ENCODE data around the gene TACC2. TPM values are rescaled to one million over a fixed set of nuclear protein-coding genes. Genes with fewer than 3 reads are reported as not detected.
"Not testable (repeated sequence)": the region's sequence is repeated elsewhere in the genome, so short reads cannot be mapped to it uniquely, and the experiment has no call there.

The TACC2 gene
- total RNA-seq, 4 donors from 2014 or later = 63.1 to 102 (median 74.9) TPM

DNA sequence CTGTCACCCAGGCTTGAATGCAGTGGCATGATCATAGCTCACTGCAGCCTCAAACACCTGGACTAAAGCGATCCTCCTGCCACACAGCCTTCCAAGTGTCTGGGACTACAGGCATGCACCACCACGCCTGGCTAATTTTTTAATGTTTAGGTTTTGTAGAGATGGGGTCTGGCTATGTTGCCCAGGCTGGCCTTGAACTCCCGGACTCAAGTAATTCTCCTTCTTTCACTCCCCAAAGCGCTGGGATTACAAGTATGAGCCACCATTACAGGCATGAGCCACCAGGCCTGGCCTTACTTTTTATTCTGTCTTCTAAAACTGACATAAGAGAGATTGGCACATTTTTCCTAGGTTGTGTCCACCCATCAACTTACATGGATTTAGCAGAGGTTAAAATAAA, 33.3 kb downstream of the TACC2 start:
- peak overlapping the region in 1 of 2 donors; percentile 39 for H3K4me3 ChIP-seq
- 67 to 93% methylated on average over 3 of the region's 4 CpGs for WGBS, 2 donors (ENCODE audit: low coverage in 1 of 2)

DNA sequence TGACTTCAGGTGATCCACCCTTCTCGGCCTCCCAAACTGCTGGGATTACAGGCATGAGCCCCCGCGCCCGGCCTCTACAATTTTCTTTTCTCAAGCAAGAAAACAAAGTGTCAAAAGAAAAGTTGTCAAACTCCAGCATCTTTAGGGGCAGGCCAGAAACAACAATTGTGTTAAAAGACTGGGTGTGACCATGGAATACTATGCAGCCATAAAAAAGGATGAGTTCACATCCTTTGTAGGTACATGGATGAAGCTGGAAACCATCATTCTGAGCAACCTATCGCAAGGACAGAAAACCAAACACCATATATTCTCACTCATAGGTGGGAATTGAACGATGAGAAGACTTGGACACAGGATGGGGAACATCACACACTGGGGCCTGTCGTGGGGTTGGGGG, 34.3 kb downstream of the TACC2 start:
- 93% methylated on average over 3 of the region's 7 CpGs; no CpG with 5 or more reads in 1 of the 2 donors for WGBS, 2 donors (ENCODE audit: low coverage in 1 of 2)
- not testable (repeated sequence) for H3K36me3 ChIP-seq, H3K27me3 ChIP-seq, ATAC-seq, H3K4me3 ChIP-seq, H3K9me3 ChIP-seq
- H3K4me1 ChIP-seq = peaks cover 0 to 49% (median 0%) of the 10 kb centered on the region in 3 donors
- peak overlapping the region in 3 of 4 donors; percentile 79 to 90 (median 86) for H3K27ac ChIP-seq

More for the DNA sequence above, 33.3 kb downstream of the TACC2 start:
- no peak for ATAC-seq
- no peaks in the 10 kb centered on the region for H3K27me3 ChIP-seq
- peak overlapping the region; percentile 79 to 90 (median 87) for H3K27ac ChIP-seq
- H3K36me3 ChIP-seq = no peaks in the 10 kb centered on the region
- no peaks in the 10 kb centered on the region for H3K9me3 ChIP-seq
- TF ChIP-seq POLR2A (IDR thresholded peaks at IDR 0.05) = no peak
- peaks cover 0 to 49% (median 0%) of the 10 kb centered on the region in 3 donors for H3K4me1 ChIP-seq

DNA sequence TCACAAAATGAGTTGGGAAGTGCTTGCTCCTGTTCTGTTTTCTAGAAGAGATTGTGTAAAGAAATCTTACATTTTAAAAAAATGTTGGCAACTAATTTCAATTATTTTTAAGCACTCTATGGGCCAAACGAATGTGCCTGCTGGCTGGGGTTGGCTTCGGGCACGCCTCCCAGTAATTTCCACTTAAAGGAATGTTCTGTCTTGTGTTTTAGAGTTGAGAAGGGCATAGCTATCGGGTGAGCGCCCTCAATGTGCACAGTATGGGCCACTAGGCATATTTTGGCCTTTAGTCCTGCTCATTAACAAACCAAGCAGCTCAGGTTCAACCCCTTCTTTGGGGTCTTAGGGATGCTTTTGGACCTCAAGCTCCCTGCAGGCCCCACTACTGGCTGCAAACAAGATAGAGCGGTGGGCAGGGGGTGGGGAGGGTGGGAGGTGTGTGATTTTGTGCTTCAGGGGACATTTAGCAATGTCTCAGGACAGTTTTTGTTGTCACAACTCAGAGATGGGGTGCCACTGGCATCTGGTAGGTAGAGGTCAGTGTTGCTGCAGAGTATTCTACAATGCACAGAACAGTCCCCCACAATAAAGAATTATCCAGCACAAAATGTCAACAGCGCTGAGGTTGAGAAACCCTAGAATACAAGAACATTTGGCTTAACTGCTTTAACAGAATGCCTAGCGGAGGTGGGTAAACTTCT, 40.7 kb downstream of the TACC2 start:
- peaks cover 2 to 60% (median 3%) of the 10 kb centered on the region in 3 donors for H3K4me1 ChIP-seq
- 27 to 52% methylated on average over 7 of the region's 8 CpGs for WGBS, 2 donors (ENCODE audit: low coverage in 1 of 2)
- peak; percentile 75 for TF ChIP-seq POLR2AphosphoS5 (IDR thresholded peaks at IDR 0.05)
- no peak for TF ChIP-seq POLR2A (IDR thresholded peaks at IDR 0.05)
- H3K9me3 ChIP-seq = no peaks in the 10 kb centered on the region
- no peaks in the 10 kb centered on the region for H3K36me3 ChIP-seq
- peak overlapping the region in 1 of 2 donors; percentile 7 for H3K4me3 ChIP-seq
- ATAC-seq = peak; percentile 93
- H3K27ac ChIP-seq = peak overlapping the region; percentile 78 to 87 (median 80)
- no peaks in the 10 kb centered on the region for H3K27me3 ChIP-seq

DNA sequence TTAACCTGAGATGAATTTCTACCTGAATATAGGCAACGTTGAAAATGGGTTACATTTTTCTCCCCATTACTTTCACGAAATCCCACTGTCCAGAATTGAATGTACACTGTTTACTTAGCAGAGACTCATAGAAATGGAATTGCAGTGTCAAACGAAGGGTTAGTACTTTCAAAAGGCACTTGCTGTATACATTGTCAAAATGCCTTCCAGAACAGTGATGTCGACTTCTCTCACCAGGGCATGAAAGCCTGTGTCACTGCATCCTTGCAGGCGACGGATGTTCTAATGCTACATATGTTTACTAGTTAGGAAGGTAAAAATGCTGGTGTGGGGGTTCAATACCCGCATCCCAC, 41.2 kb downstream of the TACC2 start:
- whole genome bisulfite sequencing, 2 donors (ENCODE audit: low coverage in 1 of 2) = 45 to 60% methylated on average over 4 to 7 of the region's 7 CpGs
- ATAC-seq = no peak
- Histone ChIP-seq H3K9me3 (no peaks in the 10 kb centered on the region), H3K27me3 (no peaks in the 10 kb centered on the region), H3K36me3 (no peaks in the 10 kb centered on the region), H3K4me3 (no peak overlapping the region), H3K27ac (peak overlapping the region; percentile 78 to 87 (median 80)), H3K4me1 (peaks cover 2 to 60% (median 3%) of the 10 kb centered on the region in 3 donors)
- TF ChIP-seq POLR2A (IDR thresholded peaks at IDR 0.05) (no peak), POLR2AphosphoS5 (IDR thresholded peaks at IDR 0.05) (no peak), EP300 (IDR thresholded peaks at IDR 0.05) (no peak)
- TF ChIP-seq, protein P1, sequence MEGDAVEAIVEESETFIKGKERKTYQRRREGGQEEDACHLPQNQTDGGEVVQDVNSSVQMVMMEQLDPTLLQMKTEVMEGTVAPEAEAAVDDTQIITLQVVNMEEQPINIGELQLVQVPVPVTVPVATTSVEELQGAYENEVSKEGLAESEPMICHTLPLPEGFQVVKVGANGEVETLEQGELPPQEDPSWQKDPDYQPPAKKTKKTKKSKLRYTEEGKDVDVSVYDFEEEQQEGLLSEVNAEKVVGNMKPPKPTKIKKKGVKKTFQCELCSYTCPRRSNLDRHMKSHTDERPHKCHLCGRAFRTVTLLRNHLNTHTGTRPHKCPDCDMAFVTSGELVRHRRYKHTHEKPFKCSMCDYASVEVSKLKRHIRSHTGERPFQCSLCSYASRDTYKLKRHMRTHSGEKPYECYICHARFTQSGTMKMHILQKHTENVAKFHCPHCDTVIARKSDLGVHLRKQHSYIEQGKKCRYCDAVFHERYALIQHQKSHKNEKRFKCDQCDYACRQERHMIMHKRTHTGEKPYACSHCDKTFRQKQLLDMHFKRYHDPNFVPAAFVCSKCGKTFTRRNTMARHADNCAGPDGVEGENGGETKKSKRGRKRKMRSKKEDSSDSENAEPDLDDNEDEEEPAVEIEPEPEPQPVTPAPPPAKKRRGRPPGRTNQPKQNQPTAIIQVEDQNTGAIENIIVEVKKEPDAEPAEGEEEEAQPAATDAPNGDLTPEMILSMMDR (IDR thresholded peaks at IDR 0.05) = no peak

DNA sequence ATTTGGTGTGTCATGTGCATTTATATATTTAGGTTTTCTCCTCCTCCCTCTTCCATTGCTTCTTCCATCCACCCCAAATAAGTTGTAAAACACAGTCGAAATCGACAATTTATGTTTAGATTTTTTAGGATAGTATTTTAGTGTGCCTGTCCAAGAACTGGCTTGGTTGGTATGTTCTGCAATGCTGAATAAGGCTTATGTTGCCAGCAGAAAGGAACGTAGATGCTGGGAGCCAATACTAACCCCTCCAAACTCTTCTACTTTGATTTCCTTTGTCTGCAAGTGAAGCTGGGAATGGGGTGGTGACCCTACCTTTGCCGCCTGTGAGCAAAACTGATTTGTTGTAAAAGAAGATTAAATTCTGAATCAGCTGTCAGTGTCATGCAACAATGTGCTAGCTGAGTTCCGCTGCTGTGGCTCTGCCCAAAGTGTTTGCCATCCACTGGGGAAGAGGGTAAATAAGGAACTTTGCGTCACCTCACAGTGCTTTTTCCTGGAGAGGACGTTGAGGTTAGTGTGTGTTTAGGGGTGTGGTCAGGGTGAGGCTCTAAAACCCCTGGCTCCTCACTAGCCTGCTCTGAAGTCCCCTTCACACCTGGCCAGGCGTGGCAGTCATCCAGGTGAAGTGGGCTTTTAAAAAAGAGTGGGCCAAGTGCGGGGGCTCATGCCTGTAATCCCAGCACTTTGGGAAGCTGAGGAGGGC, 44.4 kb downstream of the TACC2 start:
- no peaks in the 10 kb centered on the region for H3K36me3 ChIP-seq
- TF ChIP-seq POLR2A (IDR thresholded peaks at IDR 0.05) (no peak), POLR2AphosphoS5 (IDR thresholded peaks at IDR 0.05) (no peak)
- WGBS, 2 donors (ENCODE audit: low coverage in 1 of 2) = 59 to 69% methylated on average over 3 to 8 of the region's 9 CpGs
- H3K4me1 ChIP-seq = peaks cover 2 to 45% (median 3%) of the 10 kb centered on the region in 3 donors
- H3K27me3 ChIP-seq = no peaks in the 10 kb centered on the region
- no peak for ATAC-seq
- peak overlapping the region in 3 of 4 donors; percentile 24 to 82 (median 78) for H3K27ac ChIP-seq
- no peak overlapping the region for H3K4me3 ChIP-seq
- no peaks in the 10 kb centered on the region for H3K9me3 ChIP-seq

DNA sequence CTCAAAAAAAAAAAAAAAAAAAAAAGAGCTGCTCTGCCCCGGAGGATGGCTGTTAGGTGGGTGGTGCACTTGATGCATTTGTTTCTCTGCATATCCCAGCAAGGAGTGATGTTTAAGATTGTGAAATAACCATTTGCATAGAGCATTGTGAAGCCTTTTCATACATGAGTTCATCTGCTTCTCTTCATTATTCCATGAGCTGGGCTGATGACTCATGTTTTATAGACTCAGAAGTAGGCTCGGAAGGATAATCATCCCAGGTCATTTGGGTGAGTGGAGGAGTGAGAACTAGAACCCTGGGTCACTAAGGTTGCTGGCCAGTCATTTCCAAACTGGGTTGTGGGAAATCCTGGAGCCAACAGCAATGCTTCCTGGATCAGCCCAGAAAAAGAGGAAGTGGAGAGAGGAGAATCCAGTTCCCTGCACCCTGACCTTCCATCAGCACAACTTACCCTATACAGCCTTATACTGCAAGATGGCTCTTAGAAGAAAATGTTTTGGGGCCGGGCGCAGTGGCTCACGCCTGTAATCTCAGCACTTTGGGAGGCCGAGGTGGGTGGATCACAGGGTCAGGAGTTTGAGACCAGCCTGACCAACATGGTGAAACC, 45.3 kb downstream of the TACC2 start:
- no peaks in the 10 kb centered on the region for H3K9me3 ChIP-seq
- no peak for ATAC-seq
- no peak overlapping the region for H3K4me3 ChIP-seq
- WGBS, 2 donors (ENCODE audit: low coverage in 1 of 2) = 40 to 44% methylated on average over 1 to 3 of the region's 6 CpGs
- no peaks in the 10 kb centered on the region for H3K27me3 ChIP-seq
- peaks cover 2 to 40% (median 3%) of the 10 kb centered on the region in 3 donors for H3K4me1 ChIP-seq
- TF ChIP-seq POLR2A (IDR thresholded peaks at IDR 0.05) (no peak), EP300 (IDR thresholded peaks at IDR 0.05) (no peak), POLR2AphosphoS5 (IDR thresholded peaks at IDR 0.05) (no peak)
- TF ChIP-seq, protein P1 (IDR thresholded peaks at IDR 0.05) = no peak
- H3K27ac ChIP-seq = no peak overlapping the region
- H3K36me3 ChIP-seq = no peaks in the 10 kb centered on the region

Data from gastroesophageal sphincter (tissue), 4 donors.